Activated CD8-positive, alpha-beta T cell treated with anti-CD3 and anti-CD28 coated beads for 36 hours (primary cell): ENCODE data around the gene SLC4A1. TPM values are rescaled to one million over a fixed set of nuclear protein-coding genes. Genes with fewer than 3 reads are reported as not detected.
A peak's percentile ranks its signal among the peaks of the same experiment; 100 is the strongest.

ENCODE experiments used
- ATAC-seq: fragments of 200-7000 bp; cut with Tn5 transposase; one replicate; pipeline ENCODE4 v1.10.0; 2021; ENCODE audit warnings: mild to moderate bottlenecking, moderate library complexity
- CTCF ChIA-PET: fragments of 350-600 bp; sonication (Branson Sonifier 250); formaldehyde crosslinking; loops from one replicate; lab custom pipeline; 2021; ENCODE audit warnings: antibody characterized with exemption; lab: Charles Lee
- POLR2A ChIA-PET: fragments of 350-600 bp; sonication (Branson Sonifier 250); formaldehyde crosslinking; loops from one replicate; lab custom pipeline; 2021; ENCODE audit warnings: antibody characterized with exemption; lab: Charles Lee
- DNase-seq: peaks from one replicate; pipeline ENCODE4 v3.0.0-alpha.2; 2020
- H3K27ac Mint-ChIP-seq: one replicate; pipeline ENCODE4 v1.8.0; 2021; ENCODE audit warnings: mild to moderate bottlenecking, mixed read lengths
- H3K27me3 Mint-ChIP-seq: one replicate; pipeline ENCODE4 v1.8.0; 2021; ENCODE audit warnings: mixed read lengths
- H3K36me3 Mint-ChIP-seq: one replicate; pipeline ENCODE4 v1.8.0; 2021; ENCODE audit warnings: low read depth, mixed read lengths
- H3K4me1 Mint-ChIP-seq: one replicate; pipeline ENCODE4 v1.8.0; 2021; ENCODE audit warnings: low read depth, mixed read lengths
- H3K4me3 Mint-ChIP-seq: one replicate; pipeline ENCODE4 v1.8.0; 2021; ENCODE audit warnings: mild to moderate bottlenecking, moderate library complexity, mixed read lengths
- H3K9me3 Mint-ChIP-seq: one replicate; pipeline ENCODE4 v1.8.0; 2021; ENCODE audit warnings: mixed read lengths
- intact Hi-C: fragments of 100-400 bp; cut with micrococcal nuclease; formaldehyde crosslinking; loops from one replicate; pipeline ENCODE4 v1.10.0; 2022
- total RNA-seq, 2 experiments: library from RNA; stranded (reverse); gene quantifications; one replicate each; pipeline ENCODE4 v1.2.3, GENCODE V29; 2021
- TF ChIP-seq, protein P1 (sequence below): fragments of 200-600 bp; IDR thresholded peaks from one replicate; pipeline ENCODE4 v1.8.0; 2022; ENCODE audit warnings: antibody characterized with exemption, mild to moderate bottlenecking

The SLC4A1 gene
- total RNA-seq, 2 experiments from 2014 or later, result not detected

DNA sequence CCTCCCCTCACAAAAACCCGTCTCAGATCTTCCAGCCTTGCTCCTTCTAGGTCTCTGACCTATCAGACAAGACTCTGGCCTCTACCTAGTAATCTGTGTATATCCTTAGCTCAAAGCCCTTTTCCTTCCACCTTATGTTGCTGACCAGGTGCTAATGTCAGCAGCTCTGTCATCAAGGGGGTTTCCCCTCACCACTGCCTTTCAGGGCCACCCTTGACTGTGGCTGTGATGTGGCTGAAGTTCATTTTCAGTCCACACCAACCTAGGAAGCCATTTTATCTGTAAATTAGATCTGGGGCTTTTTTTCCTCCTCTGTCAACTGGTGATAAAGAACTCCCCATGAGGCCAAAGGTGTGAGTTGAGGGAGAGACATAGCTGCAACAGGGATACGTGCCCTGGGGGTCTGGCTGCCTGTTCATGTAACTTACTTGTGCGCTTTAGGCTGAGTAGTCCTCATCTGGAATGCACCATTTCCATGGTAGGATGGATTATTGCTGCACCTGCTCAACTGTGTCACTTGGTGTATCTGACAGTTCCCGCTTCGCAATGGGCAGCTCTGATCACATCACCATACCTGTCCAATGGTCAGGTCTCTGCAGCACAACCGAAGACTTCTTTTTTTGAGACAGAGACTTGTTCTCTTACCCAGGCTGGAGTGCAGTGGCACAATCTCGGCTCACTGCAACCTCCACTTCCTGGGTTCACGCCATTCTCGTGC, 25.7 kb upstream of the SLC4A1 start:
- peak; percentile 75 for ATAC-seq
- intact Hi-C loops, result no loop called here
- Mint-ChIP-seq H3K27me3 (peaks cover 3% of the 10 kb centered on the region), H3K9me3 (no peaks in the 10 kb centered on the region), H3K36me3 (no peaks in the 10 kb centered on the region), H3K4me3 (no peak overlapping the region), H3K4me1 (peaks cover 2% of the 10 kb centered on the region), H3K27ac (no peak overlapping the region)
- peak; percentile 32 for DNase-seq
- TF ChIP-seq, protein P1, sequence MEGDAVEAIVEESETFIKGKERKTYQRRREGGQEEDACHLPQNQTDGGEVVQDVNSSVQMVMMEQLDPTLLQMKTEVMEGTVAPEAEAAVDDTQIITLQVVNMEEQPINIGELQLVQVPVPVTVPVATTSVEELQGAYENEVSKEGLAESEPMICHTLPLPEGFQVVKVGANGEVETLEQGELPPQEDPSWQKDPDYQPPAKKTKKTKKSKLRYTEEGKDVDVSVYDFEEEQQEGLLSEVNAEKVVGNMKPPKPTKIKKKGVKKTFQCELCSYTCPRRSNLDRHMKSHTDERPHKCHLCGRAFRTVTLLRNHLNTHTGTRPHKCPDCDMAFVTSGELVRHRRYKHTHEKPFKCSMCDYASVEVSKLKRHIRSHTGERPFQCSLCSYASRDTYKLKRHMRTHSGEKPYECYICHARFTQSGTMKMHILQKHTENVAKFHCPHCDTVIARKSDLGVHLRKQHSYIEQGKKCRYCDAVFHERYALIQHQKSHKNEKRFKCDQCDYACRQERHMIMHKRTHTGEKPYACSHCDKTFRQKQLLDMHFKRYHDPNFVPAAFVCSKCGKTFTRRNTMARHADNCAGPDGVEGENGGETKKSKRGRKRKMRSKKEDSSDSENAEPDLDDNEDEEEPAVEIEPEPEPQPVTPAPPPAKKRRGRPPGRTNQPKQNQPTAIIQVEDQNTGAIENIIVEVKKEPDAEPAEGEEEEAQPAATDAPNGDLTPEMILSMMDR, result no peak
- POLR2A ChIA-PET, result no interaction called here
- CTCF ChIA-PET, result interaction anchor here (1.0 kb wide), 1 partner anchor 14 kb away, joined by 5 read pairs; no protein-coding TSS in a partner anchor

DNA sequence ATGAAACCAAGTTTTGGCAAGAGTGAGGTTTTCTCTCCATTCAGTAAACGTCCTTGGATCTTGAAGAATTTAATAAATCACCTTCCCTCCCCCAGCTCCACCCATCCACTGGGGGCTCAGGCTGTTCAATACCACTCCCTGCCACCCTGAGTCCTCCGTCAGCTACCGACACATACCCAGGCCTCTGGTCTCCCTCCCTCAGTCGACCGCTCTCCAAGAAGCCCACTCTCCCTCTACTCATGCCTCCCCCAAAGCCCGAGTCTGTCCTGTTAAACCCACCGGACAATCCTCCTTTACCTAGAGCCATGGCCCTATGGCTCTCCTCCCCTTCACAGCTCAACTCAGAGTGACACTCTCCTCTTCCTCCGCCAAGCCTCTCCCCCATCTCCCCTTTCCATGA, 19.7 kb upstream of the SLC4A1 start:
- DNase-seq (no peak), ATAC-seq (no peak)
- H3K27me3 Mint-ChIP-seq, result no peaks in the 10 kb centered on the region
- no peaks in the 10 kb centered on the region for H3K9me3 Mint-ChIP-seq
- no peaks in the 10 kb centered on the region for H3K36me3 Mint-ChIP-seq
- POLR2A ChIA-PET, result no interaction called here
- TF ChIP-seq, protein P1, result no peak
- intact Hi-C loops, result no loop called here
- no peak overlapping the region for H3K4me3 Mint-ChIP-seq
- CTCF ChIA-PET, result interaction anchor here (0.9 to 1.1 kb wide), 3 partner anchors 15 to 76 kb away, joined by 3 read pairs; partner anchors contain the start of gene FAM171A2
- H3K4me1 Mint-ChIP-seq, result no peaks in the 10 kb centered on the region
- H3K27ac Mint-ChIP-seq, result no peak overlapping the region

DNA sequence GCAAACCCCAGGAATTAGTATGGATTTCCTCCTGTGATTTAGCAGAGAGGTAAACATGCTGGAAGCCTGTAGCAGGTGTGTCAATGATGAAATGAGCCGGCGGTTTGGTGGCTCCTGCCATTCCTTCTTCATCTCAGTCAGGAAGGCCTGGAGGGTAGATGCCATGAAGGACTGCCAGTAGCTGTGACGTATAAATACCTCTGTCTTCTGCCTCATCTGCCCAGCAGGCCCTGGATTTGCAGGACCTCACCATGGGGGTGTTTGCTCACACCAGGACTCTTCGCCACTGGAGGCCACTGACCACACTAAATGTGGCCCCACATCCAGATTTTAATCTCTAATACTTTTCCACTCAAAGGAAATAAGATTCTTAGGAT, 16.1 kb upstream of the SLC4A1 start:
- Mint-ChIP-seq H3K27me3 (no peaks in the 10 kb centered on the region), H3K27ac (no peak overlapping the region), H3K4me3 (no peak overlapping the region), H3K4me1 (peaks cover 10% of the 10 kb centered on the region), H3K9me3 (no peaks in the 10 kb centered on the region), H3K36me3 (no peaks in the 10 kb centered on the region)
- CTCF ChIA-PET, result no interaction called here
- no peak for ATAC-seq
- no peak for DNase-seq
- POLR2A ChIA-PET, result no interaction called here
- intact Hi-C loops, result no loop called here
- TF ChIP-seq, protein P1, result no peak

DNA sequence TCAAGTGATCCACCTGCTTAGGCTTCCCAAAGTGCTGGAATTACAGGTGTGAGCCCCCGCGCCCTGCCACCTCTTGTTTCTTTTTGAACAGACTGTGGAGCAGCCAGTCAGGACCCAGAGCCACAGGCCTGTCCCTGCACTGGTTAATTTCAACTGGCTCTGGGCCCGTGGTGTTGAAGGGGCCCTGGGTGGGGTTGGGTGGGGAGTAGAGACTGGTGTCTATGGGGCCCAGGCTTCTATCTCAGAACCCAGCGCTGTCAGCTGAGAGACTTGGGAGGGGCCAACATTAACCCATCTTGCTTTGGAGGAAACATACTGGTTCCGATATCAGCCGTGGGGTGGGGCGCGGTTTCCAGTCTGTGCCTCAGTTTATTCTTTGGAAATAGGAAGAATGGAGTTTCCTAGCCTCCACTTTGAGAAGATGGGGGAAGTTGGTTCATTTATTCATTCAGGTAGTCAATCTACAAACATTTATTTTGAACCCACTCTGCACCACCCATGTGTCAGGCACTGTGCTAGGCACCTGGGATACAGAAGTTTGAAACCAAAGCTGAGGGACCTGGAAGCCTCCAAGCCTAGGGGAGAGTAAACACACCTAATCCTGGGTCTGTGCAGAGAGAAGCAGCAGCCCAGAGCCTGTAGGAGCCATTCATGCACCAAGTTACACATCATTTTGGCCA, 15.5 kb upstream of the SLC4A1 start:
- H3K4me1 Mint-ChIP-seq, result peaks cover 10% of the 10 kb centered on the region
- H3K27ac Mint-ChIP-seq, result no peak overlapping the region
- POLR2A ChIA-PET, result no interaction called here

More for the DNA sequence above, 15.5 kb upstream of the SLC4A1 start:
- ATAC-seq (no peak), DNase-seq (no peak)
- Mint-ChIP-seq H3K4me3 (no peak overlapping the region), H3K27me3 (no peaks in the 10 kb centered on the region), H3K36me3 (no peaks in the 10 kb centered on the region), H3K9me3 (no peaks in the 10 kb centered on the region)
- CTCF ChIA-PET, result interaction anchor here (1.2 kb wide), 1 partner anchor 50 kb away, joined by 3 read pairs; no protein-coding TSS in a partner anchor
- intact Hi-C loops, result no loop called here
- TF ChIP-seq, protein P1, result no peak
